Measurements from ENCODE around the gene KREMEN1. TPM values are rescaled to one million over a fixed set of nuclear protein-coding genes. Genes with fewer than 3 reads are reported as not detected.
"Not testable (repeated sequence)": the region's sequence is repeated elsewhere in the genome, so short reads cannot be mapped to it uniquely, and the experiment has no call there.

The KREMEN1 gene
- total and polyA plus RNA-seq, 3 experiments from 2014 or later = 0.16 to 0.28 TPM; not detected in 1

DNA sequence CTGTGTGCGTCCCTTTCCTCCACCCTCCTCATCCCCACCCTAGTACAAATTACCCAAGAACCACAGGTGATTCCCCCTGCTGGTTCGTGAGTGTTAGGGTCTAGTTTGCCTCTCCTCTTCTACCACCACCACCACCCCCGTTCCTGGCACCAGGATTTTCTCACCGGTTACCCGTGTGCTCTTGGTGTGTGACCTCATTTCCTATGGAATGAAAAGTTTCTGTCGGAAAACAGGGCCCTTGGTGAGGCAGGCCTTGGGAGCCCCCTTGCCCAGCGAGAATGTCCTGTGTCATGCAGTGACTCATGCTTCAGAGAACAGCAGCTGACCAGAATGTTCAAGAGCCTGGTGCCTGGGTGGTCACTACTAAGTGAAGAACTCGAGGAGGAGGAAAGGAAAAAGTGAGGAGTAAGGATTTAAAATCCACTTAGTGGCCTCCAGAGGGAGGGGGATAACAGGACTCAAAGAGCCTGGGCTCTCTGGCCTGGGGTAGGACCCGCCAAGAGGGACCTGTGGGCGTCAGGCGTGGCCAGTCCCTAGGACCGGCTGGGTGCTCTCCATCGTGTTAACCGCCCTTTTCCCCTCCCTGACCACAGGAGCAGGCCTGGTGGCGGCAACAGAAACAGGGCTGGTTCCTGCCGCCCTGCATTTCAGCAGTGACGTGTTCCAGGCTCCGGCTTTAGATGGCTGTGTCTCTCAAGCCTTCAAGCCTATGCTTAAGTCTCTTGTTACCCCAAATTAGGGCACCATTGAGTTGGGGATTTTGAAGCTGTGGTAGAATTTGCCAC, 41.4 kb upstream of the KREMEN1 start:
- H3K27me3 Mint-ChIP-seq = peaks cover 35 to 58% of the 10 kb centered on the region in 2 donors
- ChIA-PET POLR2A (no interaction called here), CTCF (interaction anchor here (1.9 kb wide), 1 partner anchor 9 kb away, joined by 6 read pairs; no protein-coding TSS in a partner anchor)
- Histone ChIP-seq H3K27ac (ENCODE audit: low read depth, low read length) (peak overlapping the region; percentile 35), H3K27me3 (ENCODE audit: insufficient read depth, low read length, poor library complexity, severe bottlenecking) (peaks cover 12% of the 10 kb centered on the region), H3K4me3 (ENCODE audit: low read length) (no peak overlapping the region), H3K36me3 (ENCODE audit: insufficient read depth, low read length) (no peaks in the 10 kb centered on the region), H3K9me3 (ENCODE audit: low read length) (no peaks in the 10 kb centered on the region), H3K4me1 (ENCODE audit: insufficient read depth, low read length) (peaks cover 6% of the 10 kb centered on the region)
- peaks cover 6 to 17% (median 12%) of the 10 kb centered on the region in 3 donors for H3K4me1 Mint-ChIP-seq
- H3K4me3 Mint-ChIP-seq = peak overlapping the region in 4 of 7 donors; percentile 38 to 64 (median 48)
- no peaks in the 10 kb centered on the region for H3K9me3 Mint-ChIP-seq
- no peak for DNase-seq
- H3K27ac Mint-ChIP-seq = peak overlapping the region in 1 of 8 donors; percentile 78
- H3K36me3 Mint-ChIP-seq = no peaks in the 10 kb centered on the region

DNA sequence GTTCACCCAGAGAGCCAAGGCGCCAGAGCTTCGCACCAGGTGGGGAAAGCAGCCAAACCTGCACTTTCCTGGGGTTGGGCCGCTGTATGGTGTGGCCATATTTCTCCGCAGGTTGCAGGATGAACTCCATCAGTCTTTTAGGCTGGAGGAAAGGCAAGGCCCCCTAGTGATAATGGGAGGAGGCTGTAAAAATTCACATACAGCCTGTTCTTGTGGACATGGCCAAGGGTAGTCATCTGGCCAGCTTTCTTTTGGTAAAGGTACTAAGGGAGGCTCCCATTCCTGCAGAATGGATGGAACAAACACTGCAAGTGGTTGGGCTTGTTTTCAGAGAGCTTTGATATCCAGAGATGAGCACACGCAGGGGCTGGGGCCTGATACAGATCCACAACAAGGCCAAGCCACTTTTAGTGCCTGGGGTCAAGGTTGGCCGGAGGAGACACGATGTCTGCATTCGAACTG, 40.8 kb upstream of the KREMEN1 start:
- Mint-ChIP-seq H3K36me3 (no peaks in the 10 kb centered on the region), H3K4me1 (peaks cover 6 to 17% (median 12%) of the 10 kb centered on the region in 3 donors), H3K27ac (no peak overlapping the region), H3K4me3 (no peak overlapping the region), H3K9me3 (no peaks in the 10 kb centered on the region), H3K27me3 (peaks cover 35 to 52% of the 10 kb centered on the region in 2 donors)
- H3K9me3 ChIP-seq (ENCODE audit: low read length) = no peaks in the 10 kb centered on the region
- DNase-seq = no peak
- peaks cover 12% of the 10 kb centered on the region for H3K27me3 ChIP-seq (ENCODE audit: insufficient read depth, low read length, poor library complexity, severe bottlenecking)
- H3K36me3 ChIP-seq (ENCODE audit: insufficient read depth, low read length) = no peaks in the 10 kb centered on the region
- ChIA-PET POLR2A (interaction anchor here (0.7 kb wide), 1 partner anchor 234 kb away, joined by 3 read pairs; no protein-coding TSS in a partner anchor), CTCF (interaction anchor here (1.9 kb wide), 1 partner anchor 8 kb away, joined by 6 read pairs; no protein-coding TSS in a partner anchor)
- H3K4me1 ChIP-seq (ENCODE audit: insufficient read depth, low read length) = peaks cover 6% of the 10 kb centered on the region
- H3K4me3 ChIP-seq (ENCODE audit: low read length) = no peak overlapping the region
- no peak overlapping the region for H3K27ac ChIP-seq (ENCODE audit: low read depth, low read length)

DNA sequence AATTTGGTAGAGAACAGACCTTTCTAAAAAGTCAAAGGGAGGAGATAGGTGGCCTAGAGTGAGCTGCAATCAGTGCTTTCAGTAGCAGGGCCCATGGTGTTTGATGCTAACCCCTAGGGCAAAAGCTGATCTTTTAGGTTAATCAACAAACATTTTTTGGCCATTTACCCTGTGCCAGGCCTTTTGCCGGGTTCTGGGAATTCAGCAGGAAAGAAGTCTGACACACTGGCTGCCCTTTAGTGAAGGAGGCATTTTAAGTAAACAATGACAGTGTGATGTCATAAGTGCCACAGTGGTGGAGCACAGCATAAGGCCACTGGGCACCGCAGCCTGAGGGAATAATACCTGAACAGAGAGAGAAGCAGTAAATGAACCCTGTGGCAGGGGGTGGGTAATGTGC, 40.3 kb upstream of the KREMEN1 start:
- Mint-ChIP-seq H3K27me3 (peaks cover 33 to 50% of the 10 kb centered on the region in 2 donors), H3K9me3 (no peaks in the 10 kb centered on the region), H3K4me3 (no peak overlapping the region), H3K27ac (peak overlapping the region in 1 of 8 donors; percentile 57), H3K4me1 (peaks cover 6 to 17% (median 12%) of the 10 kb centered on the region in 3 donors), H3K36me3 (no peaks in the 10 kb centered on the region)
- H3K27ac ChIP-seq (ENCODE audit: low read depth, low read length) = no peak overlapping the region
- H3K4me3 ChIP-seq (ENCODE audit: low read length) = no peak overlapping the region
- H3K27me3 ChIP-seq (ENCODE audit: insufficient read depth, low read length, poor library complexity, severe bottlenecking) = peaks cover 12% of the 10 kb centered on the region
- ChIA-PET POLR2A (interaction anchor here (0.7 kb wide), 1 partner anchor 234 kb away, joined by 3 read pairs; no protein-coding TSS in a partner anchor), CTCF (interaction anchor here (1.9 kb wide), 1 partner anchor 8 kb away, joined by 6 read pairs; no protein-coding TSS in a partner anchor)
- no peaks in the 10 kb centered on the region for H3K9me3 ChIP-seq (ENCODE audit: low read length)
- no peaks in the 10 kb centered on the region for H3K36me3 ChIP-seq (ENCODE audit: insufficient read depth, low read length)
- no peak for DNase-seq
- peaks cover 6% of the 10 kb centered on the region for H3K4me1 ChIP-seq (ENCODE audit: insufficient read depth, low read length)

DNA sequence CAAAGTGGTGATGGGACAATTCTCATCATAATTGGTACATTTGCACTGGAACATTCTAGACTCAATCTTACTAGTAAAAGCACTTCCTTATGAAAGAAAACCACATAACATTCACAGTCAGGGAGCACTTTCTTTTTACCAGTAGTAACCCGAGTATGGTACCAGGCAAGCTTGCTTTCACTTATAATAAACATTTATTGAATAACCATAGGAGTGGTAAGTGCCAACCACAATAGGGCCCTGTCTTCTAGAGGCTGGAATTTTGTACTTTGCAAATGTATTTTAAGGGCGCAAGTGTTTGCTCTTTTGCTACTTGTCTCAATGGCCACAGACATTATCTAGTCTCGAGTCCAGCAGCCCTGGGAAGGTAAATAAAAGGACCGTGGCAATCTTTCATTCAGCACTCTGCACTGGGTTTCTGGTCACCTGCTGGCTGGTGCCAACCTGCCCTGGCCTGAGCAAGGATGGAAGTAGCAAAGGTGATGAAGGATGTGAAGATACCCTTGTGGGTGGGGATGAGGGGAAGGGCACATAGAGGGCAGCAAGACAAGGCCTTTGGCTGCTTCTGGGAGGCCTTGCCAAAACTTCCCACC, 35.4 kb upstream of the KREMEN1 start:
- Histone ChIP-seq H3K27ac (ENCODE audit: low read depth, low read length) (no peak overlapping the region), H3K36me3 (ENCODE audit: insufficient read depth, low read length) (no peaks in the 10 kb centered on the region), H3K4me1 (ENCODE audit: insufficient read depth, low read length) (no peaks in the 10 kb centered on the region), H3K27me3 (ENCODE audit: insufficient read depth, low read length, poor library complexity, severe bottlenecking) (peaks cover 5% of the 10 kb centered on the region), H3K9me3 (ENCODE audit: low read length) (no peaks in the 10 kb centered on the region), H3K4me3 (ENCODE audit: low read length) (no peak overlapping the region)
- no peaks in the 10 kb centered on the region for H3K4me1 Mint-ChIP-seq
- no peaks in the 10 kb centered on the region for H3K36me3 Mint-ChIP-seq
- ChIA-PET POLR2A (no interaction called here), CTCF (interaction anchor here (7.1 kb wide), 1 partner anchor 181 kb away, joined by 63 read pairs; no protein-coding TSS in a partner anchor)
- no peak overlapping the region for H3K4me3 Mint-ChIP-seq
- H3K9me3 Mint-ChIP-seq = no peaks in the 10 kb centered on the region
- H3K27ac Mint-ChIP-seq = no peak overlapping the region
- DNase-seq = no peak
- peaks cover 12 to 13% of the 10 kb centered on the region in 2 donors for H3K27me3 Mint-ChIP-seq

DNA sequence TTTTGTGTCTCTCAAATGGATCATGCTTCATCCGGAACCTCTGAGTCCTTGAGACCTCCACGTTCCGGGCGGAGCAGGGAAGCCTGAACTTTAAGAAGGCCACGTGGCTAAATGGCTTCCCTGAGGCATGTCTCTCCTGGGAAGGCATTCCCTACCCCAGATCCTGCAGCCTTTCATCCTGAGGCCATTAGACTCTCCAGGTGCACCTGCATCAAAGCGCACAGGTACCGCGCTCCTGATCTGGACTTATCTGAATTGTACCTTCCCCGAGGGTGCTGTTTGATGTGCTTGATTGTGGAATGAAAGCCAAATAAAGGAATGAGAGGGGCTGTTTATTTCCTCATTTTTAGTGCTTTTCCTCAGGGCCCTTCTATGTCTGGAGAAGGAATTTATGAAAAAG, 33.7 kb upstream of the KREMEN1 start:
- H3K27me3 ChIP-seq (ENCODE audit: insufficient read depth, low read length, poor library complexity, severe bottlenecking) = peaks cover 5% of the 10 kb centered on the region
- Mint-ChIP-seq H3K4me1 (no peaks in the 10 kb centered on the region), H3K9me3 (no peaks in the 10 kb centered on the region), H3K36me3 (no peaks in the 10 kb centered on the region), H3K27ac (no peak overlapping the region), H3K4me3 (no peak overlapping the region), H3K27me3 (peaks cover 3 to 4% of the 10 kb centered on the region in 2 donors)
- no peaks in the 10 kb centered on the region for H3K4me1 ChIP-seq (ENCODE audit: insufficient read depth, low read length)
- no peak overlapping the region for H3K27ac ChIP-seq (ENCODE audit: low read depth, low read length)
- POLR2A ChIA-PET = no interaction called here
- no peak overlapping the region for H3K4me3 ChIP-seq (ENCODE audit: low read length)
- H3K36me3 ChIP-seq (ENCODE audit: insufficient read depth, low read length) = no peaks in the 10 kb centered on the region
- DNase-seq = no peak
- no peaks in the 10 kb centered on the region for H3K9me3 ChIP-seq (ENCODE audit: low read length)
- CTCF ChIA-PET = interaction anchor here (1.0 to 7.1 kb wide), 6 partner anchors 134 to 439 kb away, joined by 3 to 63 read pairs (median 15); no protein-coding TSS in a partner anchor

DNA sequence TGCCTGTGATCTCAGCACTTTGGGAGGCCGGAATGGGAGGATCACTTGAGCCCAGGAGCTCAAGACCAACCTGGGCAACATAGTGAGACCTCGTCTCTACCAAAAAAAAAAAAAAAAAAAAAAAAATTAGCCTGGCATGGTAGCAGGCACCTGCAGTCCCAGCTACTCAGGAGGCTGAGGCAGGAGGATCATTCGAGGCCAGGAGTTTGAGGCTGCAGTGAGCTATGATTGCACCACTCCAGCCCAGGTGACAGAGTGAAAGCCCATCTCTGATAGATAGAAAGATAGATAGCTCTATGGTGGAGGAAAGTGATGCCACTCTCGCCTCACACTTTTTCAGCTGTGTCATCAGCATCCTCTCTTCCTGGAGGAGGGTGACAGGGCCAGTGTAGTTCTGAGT, 33.2 kb upstream of the KREMEN1 start:
- H3K27me3 Mint-ChIP-seq; H3K27ac ChIP-seq (ENCODE audit: low read depth, low read length); H3K36me3 Mint-ChIP-seq; H3K4me3 Mint-ChIP-seq; H3K27ac Mint-ChIP-seq; POLR2A ChIA-PET; H3K4me1 Mint-ChIP-seq; H3K27me3 ChIP-seq (ENCODE audit: insufficient read depth, low read length, poor library complexity, severe bottlenecking); H3K36me3 ChIP-seq (ENCODE audit: insufficient read depth, low read length); H3K9me3 ChIP-seq (ENCODE audit: low read length); DNase-seq; H3K4me3 ChIP-seq (ENCODE audit: low read length); H3K4me1 ChIP-seq (ENCODE audit: insufficient read depth, low read length); H3K9me3 Mint-ChIP-seq: not testable (repeated sequence)
- CTCF ChIA-PET = interaction anchor here (0.8 to 7.1 kb wide), 11 partner anchors 8 to 448 kb away, joined by 3 to 63 read pairs (median 8); no protein-coding TSS in a partner anchor

DNA sequence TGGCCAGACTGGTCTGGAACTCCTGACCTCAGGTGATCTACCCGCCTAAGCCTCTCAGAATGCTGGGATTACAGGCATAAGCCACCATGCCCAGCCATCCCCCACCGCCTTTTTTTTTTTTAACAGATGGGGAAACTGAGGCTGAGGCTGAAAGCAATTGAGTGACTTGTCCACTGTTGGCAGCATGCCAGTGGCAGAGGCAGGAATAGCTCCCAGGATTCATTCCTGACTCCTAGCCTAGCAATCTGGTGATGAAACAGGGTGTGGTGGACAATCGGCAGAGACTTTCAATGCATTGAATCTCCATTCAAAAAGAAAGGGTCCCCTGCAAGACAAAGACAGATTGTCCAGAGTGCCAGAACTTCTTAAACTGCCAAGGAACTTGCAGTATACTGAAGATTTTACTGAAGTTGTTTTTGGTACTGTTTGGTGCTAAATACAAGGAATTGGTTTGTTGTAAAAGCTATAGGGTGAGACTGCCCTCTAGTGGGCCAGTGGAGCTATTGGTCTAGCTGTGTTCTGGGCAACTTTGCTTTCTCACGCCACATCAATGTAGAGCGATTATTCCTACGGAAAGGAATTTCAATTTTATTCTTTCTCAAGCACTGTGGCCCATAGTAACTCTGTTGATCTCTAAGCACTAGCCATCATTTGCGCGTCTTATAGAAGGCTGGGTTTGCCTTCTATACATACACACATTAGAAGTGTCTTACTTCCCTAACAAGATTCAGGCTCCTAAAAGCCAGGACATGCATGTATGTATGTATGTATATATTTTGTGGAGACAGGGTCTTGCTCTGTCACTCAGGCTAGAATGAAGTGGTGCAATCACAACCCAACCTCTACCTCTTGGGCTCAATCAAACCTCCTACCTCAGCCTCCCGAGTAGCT, 32.2 kb upstream of the KREMEN1 start:
- Mint-ChIP-seq H3K4me1 (no peaks in the 10 kb centered on the region), H3K27me3 (peaks cover 3 to 4% of the 10 kb centered on the region in 2 donors), H3K27ac (no peak overlapping the region), H3K36me3 (no peaks in the 10 kb centered on the region), H3K9me3 (no peaks in the 10 kb centered on the region), H3K4me3 (no peak overlapping the region)
- Histone ChIP-seq H3K4me1 (ENCODE audit: insufficient read depth, low read length) (no peaks in the 10 kb centered on the region), H3K4me3 (ENCODE audit: low read length) (no peak overlapping the region), H3K27ac (ENCODE audit: low read depth, low read length) (no peak overlapping the region), H3K36me3 (ENCODE audit: insufficient read depth, low read length) (no peaks in the 10 kb centered on the region), H3K9me3 (ENCODE audit: low read length) (no peaks in the 10 kb centered on the region), H3K27me3 (ENCODE audit: insufficient read depth, low read length, poor library complexity, severe bottlenecking) (peaks cover 5% of the 10 kb centered on the region)
- POLR2A ChIA-PET = no interaction called here
- DNase-seq = peak; percentile 44 to 66 (median 55)
- CTCF ChIA-PET = interaction anchor here (0.8 to 7.1 kb wide), 23 partner anchors 9 to 449 kb away, joined by 3 to 63 read pairs (median 4); no protein-coding TSS in a partner anchor
